GM19193 (cell line): ENCODE data around the gene DCDC2C.

ENCODE experiments used
- POLR2A ChIP-seq: IDR thresholded peaks from 4 replicates; pipeline ENCODE4 v1.6.1; 2011; ENCODE audit not compliant: insufficient read depth, insufficient read length; ENCODE audit errors: extremely low read depth

Gene DCDC2C

DNA sequence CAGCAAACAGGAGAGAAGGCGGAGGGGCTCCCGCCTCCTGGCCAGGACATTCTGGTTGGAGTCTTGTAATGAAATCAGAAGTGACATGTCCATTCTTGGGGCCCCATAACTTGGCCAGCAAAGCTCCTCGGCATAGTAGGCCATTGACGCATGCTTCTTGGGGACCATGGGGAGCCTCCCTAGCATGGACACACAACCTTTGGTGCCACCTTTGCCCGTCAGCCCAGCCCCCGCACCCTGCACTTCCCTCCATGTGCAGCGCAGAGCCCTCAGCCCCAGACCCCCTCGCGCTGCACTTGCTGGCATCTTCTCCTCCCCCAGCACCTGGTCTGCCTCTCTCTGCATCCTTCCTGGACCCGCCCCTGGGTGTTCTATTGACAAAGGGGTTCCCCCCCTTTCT lies 23.1 kb downstream of the DCDC2C start:
- TF ChIP-seq POLR2A = no peak

DNA sequence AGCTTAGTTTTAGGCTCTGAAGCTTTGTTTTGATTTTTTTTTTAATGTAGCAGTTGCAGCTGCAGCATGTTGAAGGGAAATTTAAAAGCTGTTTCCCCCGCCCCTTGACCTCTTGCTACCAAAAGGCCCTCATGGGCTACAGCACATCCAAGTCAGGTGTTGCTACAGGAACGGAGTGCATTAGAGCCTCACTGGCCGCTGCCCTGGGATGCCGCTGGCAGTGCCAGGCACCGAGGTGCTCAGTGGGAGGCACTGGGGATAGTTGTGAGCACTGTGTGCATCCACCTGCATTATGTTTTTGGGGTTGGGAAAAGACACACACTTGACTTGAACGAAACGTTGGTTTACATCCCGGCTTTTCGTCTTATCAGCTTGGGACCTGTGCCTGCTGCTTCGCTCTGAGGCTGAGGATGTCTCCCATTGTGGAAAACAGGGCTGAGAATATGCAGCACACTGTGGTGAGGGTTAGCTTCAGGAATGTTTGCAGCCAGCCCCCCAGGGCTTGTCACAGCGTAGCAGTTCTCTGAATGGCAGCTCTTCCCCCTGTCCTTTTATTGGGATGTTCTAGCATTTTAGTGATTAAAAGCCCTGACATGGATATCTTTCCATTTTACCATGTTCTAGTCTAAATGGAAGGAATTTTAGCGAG lies 24.1 kb downstream of the DCDC2C start:
- TF ChIP-seq POLR2A = no peak

DNA sequence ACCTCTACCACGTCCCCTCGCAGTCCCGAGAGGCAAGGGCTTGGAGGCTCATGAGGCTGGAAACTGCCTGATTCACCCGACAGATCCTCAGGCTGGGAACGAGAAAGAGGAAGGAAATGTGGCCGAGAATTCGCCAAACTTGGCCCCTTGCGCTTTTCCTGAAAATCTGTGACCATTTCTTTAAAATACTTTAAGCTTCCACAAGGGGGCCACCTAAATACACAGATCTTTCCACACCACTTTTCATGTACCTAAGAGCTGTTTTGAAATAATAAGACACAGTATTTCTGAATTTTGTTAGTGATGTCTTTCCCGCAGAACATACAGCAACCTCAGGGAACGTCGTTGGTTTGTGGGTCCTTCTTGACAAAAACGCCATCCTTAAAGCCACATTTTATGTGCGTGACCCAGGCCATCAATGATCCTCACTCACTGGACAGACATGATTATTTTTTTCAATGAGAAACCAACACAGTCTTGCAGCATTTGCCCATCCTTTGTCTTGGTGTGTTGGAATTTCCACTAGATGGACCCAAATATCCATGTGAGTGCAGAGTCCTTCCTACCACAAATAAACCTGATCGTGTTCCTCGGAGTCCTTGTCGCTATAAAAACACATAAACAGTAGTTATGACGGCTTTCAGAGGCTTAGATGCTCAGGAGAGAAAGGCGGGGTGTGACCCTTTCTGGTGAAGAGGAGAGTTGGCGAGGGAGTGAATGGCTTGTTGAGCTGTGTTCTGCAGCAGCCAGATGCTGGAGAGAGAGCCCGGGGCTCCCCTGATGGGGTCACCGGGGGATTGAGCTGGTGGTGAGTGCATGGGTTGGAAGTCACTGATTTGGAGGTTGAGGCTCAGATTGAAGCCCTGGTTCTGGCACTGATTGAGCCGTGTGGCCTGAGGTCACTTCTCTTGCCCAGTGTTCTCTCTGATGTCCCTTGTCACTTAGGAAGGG lies 25.0 kb downstream of the DCDC2C start:
- no peak for TF ChIP-seq POLR2A

DNA sequence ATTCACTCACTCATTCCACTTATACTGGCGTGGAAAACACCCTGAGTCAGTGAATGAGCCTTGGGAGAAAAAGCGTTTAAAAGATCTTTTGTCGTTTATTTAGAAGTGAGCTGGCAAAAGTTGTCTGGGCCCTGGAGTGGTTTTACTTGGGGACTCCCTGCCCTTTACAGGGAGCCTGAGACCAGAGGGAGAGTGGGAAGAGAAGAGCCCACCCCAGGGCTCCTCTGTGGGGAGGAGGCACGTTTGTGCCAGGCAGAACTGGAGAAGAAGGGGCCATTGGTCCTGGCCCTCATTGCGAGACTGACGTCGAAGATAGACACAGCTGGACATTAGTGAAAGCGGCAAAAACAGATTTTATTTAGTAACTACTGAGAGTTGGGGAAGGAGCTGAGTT lies 25.7 kb downstream of the DCDC2C start:
- TF ChIP-seq POLR2A = no peak

DNA sequence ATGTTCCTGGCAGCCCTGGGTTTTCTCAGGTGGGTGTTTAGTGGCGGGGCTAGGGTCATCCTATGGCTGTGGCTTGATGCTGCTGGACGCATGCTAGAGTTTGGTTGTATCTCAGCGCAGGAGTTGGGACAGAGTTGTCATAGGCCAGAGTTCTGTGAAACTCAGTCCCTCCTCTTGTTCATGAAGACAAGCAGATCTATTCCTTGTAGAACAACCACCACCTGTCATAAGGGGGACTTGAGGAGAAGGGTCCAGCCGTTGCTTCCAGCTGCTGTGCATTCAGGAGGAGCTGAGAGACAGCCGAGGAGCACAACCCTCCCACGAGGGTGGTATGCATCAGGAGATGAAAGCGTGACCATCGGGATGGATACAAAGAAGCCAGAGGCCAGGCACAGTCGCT lies 26.4 kb downstream of the DCDC2C start:
- TF ChIP-seq POLR2A = no peak

DNA sequence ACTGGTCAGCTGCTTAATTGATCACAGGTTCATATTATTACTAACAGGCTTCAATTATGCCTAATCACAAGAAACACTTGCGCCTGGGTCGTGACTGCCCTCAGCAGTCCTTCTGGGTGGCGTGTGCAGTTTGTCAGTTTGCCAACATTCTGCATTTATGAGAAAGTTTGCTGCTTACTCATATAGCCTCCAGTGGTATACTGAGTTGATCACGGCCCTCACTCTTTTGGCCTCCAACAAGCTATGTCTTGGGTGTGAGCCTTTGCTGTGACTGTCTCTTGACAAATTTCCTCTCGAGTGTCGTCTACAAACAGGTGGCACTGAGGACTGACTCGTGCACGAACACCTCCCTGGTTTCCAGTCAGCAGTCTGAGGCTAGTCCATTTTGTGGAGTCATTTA lies 27.3 kb downstream of the DCDC2C start:
- TF ChIP-seq POLR2A = no peak

DNA sequence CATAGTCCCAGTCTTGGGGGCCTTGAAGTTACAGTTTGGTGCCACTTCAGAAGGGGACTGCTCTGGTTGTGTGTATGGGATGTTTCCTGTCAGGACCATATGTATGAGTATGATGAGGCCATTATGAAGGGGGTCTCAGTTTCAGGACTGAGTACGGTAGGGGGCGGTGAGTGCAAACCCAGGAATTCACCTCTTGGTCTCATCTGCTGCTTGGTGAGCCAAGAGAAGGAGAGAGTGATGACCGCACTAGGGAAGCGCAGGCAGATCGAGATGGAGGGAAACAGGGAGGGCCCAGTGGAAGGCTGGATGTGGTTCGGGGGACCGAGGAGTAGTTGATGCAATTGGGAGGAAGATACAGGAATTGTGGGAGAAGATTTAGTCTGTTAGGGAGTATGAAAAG lies 28.5 kb downstream of the DCDC2C start:
- no peak for TF ChIP-seq POLR2A

DNA sequence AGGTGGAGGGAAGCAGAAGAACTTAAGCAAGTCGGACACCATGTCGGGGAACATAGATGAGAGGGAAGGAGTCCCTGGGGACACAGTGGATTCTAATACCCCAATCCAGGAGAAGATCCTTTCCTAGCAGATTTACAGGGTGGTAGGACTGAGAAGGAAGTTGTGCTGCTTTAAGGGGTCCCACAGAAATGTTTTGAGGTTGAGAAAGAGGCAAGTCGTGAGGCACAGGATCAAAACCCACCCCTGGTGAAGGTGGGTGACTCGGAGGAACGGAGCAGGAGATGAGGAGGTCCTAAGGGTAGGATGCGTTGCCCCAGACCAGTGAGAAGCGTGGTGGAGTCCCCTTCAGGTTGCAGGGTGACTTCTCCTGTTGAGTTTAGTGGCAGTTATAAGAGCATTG lies 32.7 kb downstream of the DCDC2C start:
- TF ChIP-seq POLR2A = no peak

DNA sequence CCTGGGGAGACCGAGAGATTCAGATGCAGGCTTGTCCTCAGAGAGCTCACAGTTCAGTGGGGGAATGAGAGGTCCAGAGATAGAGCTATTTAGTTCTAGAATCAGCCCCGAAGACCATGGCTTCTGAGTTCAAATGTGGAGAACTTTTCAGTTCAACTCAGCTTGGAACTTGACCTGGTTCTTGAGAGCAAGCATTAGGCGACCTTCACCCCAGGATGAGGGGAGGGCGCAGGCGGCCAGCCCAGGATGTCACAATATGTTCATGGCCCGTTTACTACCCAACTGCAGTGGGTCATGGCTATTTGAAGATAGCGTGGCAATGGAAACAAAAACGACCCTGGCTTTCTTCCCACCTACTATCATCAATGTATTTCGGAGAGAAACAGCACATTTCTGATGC lies 33.8 kb downstream of the DCDC2C start:
- no peak for TF ChIP-seq POLR2A

DNA sequence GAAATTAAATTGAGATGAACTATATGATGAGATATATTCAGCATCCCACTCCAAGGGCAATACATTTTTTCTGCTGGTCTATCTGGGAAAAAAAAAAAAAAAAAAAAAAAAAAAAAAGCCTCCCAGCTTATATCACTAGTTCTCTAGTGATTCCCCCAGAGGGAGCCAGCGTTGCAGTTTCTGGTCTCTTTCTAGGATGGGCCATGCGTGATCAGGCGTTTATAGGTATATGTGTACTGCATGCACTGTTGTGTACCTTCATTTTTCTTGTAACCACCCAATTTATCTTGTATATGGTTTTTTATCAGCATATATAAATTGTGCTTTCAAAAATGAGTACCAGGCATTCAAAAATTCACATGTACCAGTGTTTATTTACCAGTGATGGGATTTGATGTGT lies 35.1 kb downstream of the DCDC2C start:
- no peak for TF ChIP-seq POLR2A

DNA sequence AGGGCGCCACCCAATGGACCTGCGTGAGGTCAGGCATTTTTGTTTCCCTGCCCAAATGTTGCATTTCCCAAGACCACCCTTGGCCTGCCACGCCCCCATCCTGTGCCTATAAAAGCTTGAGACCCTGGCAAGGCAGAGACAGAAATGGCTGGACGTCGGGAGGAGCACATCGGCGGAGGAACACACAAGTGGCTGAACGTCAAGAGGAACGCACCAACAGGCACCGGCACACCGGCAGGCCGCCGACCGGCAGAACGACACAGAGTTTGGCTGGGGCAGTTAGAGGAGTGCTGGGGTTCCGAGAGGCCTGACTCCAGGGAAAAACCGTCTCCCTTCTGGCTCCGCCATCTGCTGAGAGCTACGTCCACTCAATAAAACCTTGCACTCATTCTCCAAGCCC lies 35.9 kb downstream of the DCDC2C start:
- TF ChIP-seq POLR2A = no peak

DNA sequence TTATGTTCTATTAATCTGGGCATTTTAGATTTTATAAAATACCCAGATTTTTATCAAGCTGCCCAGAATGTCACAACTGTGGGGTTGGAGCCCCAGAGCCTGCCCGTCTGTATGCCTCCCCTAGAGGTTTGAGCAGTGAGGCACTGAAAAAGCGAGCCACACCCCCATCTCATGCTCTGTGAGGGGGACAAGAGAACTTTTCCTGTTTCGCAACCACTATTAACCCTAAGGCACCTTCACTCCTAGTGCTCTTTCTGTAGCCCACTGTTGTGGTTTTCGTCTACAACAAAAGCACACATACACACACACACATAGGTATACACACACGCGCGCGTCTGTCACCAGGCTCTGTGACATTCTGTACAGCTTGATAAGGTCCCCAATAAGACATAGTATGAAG lies 38.0 kb downstream of the DCDC2C start:
- TF ChIP-seq POLR2A = no peak

DNA sequence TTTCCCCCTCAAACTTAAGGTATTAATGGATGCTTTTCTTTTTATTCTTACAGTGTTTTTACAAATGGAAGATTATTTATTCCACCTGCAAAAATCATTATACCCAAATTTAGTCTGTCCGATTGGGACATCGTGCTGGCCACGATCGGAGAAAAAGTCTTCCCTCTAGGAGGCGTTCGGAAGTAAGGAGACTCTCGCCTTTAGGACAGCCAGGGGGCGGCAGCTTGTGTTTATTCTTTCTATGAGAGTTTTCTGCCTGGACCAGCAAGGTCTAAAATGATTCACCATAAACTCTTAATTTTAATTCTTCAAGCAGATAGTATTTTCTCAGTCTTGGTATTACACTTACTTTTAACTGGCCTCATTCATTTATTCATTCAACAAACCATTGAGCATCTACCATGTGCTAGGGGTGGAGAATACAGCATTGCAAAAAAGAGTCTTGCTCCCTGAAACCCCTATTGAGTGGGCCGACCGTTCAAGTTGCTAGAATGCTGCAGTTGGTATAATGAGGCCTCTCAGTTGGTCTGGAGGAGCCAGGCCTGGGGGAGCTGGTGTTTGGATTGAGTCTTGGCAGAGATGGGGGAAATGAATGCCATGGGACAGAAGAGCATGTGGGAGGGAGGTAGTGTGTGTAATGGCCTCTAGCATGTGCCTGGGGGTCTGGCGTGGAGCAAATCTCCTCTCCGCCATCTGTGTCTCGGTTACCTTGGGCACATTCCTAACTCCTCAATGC lies 38.7 kb downstream of the DCDC2C start:
- no peak for TF ChIP-seq POLR2A

DNA sequence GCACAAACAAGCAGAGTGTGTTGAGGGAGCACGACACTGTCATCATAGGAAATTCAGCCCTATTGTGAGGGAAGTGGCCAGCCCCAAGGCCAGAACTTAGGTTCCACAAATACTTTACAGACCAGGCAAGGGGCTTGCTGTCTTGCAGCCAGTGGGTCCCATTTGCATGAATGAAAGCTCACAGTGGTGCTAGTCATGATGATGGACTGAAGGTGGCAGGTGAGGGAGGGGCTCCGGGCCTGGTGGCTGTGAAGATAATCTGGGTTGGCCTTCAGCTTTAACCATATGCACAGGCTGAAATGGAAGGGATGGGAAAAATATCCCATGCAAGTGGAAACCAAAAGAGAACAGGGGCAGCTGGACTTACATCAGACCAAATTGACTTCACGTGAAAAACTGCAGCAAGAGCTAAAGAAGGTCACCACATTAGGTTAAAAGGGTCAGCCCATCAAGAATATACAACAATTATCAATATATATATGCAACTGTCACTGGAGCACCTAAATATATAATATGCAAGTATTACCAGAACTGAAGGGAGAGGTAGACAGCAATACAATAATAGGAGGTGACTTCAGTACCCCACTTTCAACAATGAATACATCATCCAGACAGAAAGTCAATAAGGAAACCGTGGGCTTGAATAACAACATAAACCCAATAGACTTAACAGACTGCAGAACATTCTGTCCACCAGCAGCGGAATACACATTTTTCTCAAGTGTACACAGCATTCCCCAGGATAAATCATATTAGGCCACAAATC lies 39.6 kb downstream of the DCDC2C start:
- TF ChIP-seq POLR2A = no peak
